Transverse colon (tissue), 4 donors: ENCODE measurements around the gene EIF2A. TPM values are rescaled to one million over a fixed set of nuclear protein-coding genes. Genes with fewer than 3 reads are reported as not detected.

ENCODE experiments used
- DNase-seq: peaks from one replicate; pipeline ENCODE4 v3.0.0-alpha.2; 2019
- H3K27ac ChIP-seq, 4 donors: fragments of 200-600 bp; sonication (generic); 2 replicates each; pipeline ENCODE4 v1.5.1; 2016 to 2018; ENCODE audit warnings: inconsistent platforms in 4 of 4
- H3K27me3 ChIP-seq: fragments of 200-600 bp; sonication (generic); 2 replicates; pipeline ENCODE4 v1.5.1; 2017; ENCODE audit warnings: inconsistent platforms
- H3K36me3 ChIP-seq, 4 donors: fragments of 200-600 bp; sonication (generic); 2 replicates each; pipeline ENCODE4 v1.5.1; 2017 to 2019; ENCODE audit warnings: inconsistent platforms in 4 of 4
- H3K4me1 ChIP-seq, 4 donors: fragments of 200-600 bp; sonication (generic); 2 replicates each; pipeline ENCODE4 v1.5.1; 2017 to 2020; ENCODE audit warnings: inconsistent platforms in 4 of 4
- H3K4me3 ChIP-seq, 4 donors: fragments of 200-600 bp; sonication (generic); 1 replicate in 1 of 4; 2 replicates in 3 of 4; pipeline versions ENCODE4 v1.5.1 to v1.6.1; 2017 to 2019; ENCODE audit warnings: inconsistent platforms in 4 of 4
- H3K9me3 ChIP-seq, 2 donors: fragments of 200-600 bp; sonication (generic); 2 replicates each; pipeline ENCODE4 v1.5.1; 2017 to 2019; ENCODE audit warnings: inconsistent platforms in 2 of 2
- CTCF ChIP-seq, 5 experiments: fragments of 200-600 bp in 3 of 5; fragments of 450-650 bp in 2 of 5; sonication (generic) in 3 of 5; IDR thresholded peaks; 1 replicate in 2 of 5; 2 replicates in 3 of 5; pipeline ENCODE4 v1.5.1; 2016 to 2017; ENCODE audit warnings: antibody characterized with exemption in 5 of 5, inconsistent platforms in 3 of 5, mild to moderate bottlenecking in 2 of 5, moderate library complexity in 1 of 5
- EP300 ChIP-seq: sonication (generic); formaldehyde crosslinking; IDR thresholded peaks from one replicate; pipeline ENCODE4 v1.6.1; 2017; ENCODE audit warnings: antibody characterized with exemption, low read depth
- POLR2A ChIP-seq: fragments of 450-650 bp; IDR thresholded peaks from one replicate; pipeline ENCODE4 v1.6.1; 2016; ENCODE audit warnings: antibody characterized with exemption, mild to moderate bottlenecking, moderate library complexity
- POLR2AphosphoS5 ChIP-seq, 3 donors: sonication (generic); formaldehyde crosslinking; IDR thresholded peaks; one replicate each; pipeline ENCODE4 v1.6.1; 2016; ENCODE audit warnings: antibody characterized with exemption in 3 of 3
- WGBS, 2 donors: methylation state at CpG; one replicate each; pipeline ENCODE4 v1.1.5; 2018; ENCODE audit warnings: low coverage in 1 of 2; 5-methylcytosine and 5-hydroxymethylcytosine counted together
- in situ Hi-C, 4 donors: fragments of 200-750 bp; cut with MboI; loops; one replicate each; pipeline versions ENCODE4 v1.15.0 to v1.15.1; 2017; ENCODE audit warnings: low sequenced_read_pairs in 3 of 4, low pct_ligation_motif_present in 1 of 4, low pct_unique_long_range_greater_than_20kb in 1 of 4
- intact Hi-C: fragments of 100-400 bp; cut with DNase I; formaldehyde crosslinking; loops from one replicate; pipeline ENCODE4 v1.15.1; 2023; ENCODE audit warnings: low total_unique reads
- total RNA-seq, 4 donors: library from RNA; depleted of rRNA; stranded (reverse); fragments of >200 nt; gene quantifications; one replicate each; pipeline ENCODE4 v1.1.0, GENCODE V29; 2016

Gene EIF2A
- total RNA-seq, 4 donors from 2014 or later = 20.9 to 132 (median 72.2) TPM

- H3K27ac ChIP-seq = no peak overlapping the region
- no peak overlapping the region for H3K4me3 ChIP-seq
- DNase-seq = no peak
- intact Hi-C loops = no loop called here
- no peaks in the 10 kb centered on the region for H3K9me3 ChIP-seq
- H3K36me3 ChIP-seq = peaks cover 0 to 7% (median 0%) of the 10 kb centered on the region in 4 donors
- TF ChIP-seq CTCF (IDR thresholded peaks at IDR 0.05) (no peak), POLR2AphosphoS5 (IDR thresholded peaks at IDR 0.05) (no peak), POLR2A (no peak), EP300 (no peak)
- H3K27me3 ChIP-seq = no peaks in the 10 kb centered on the region
- WGBS, 2 donors = 62 to 67% methylated on average over 6 to 10 of the region's 10 CpGs
- peaks cover 0 to 7% (median 3%) of the 10 kb centered on the region in 4 donors for H3K4me1 ChIP-seq
- in situ Hi-C loops = loop anchor here in 2 of 4 donors (25.0 kb wide), 2 partner anchors 174 to 324 kb away; partner anchors contain the start of gene ERICH6 (in 1 of the 2)
These were observed 8.0 kb upstream of the EIF2A start for GRCh38 chr3:150538324-150539208.

GRCh38 chr3:150540297-150540696 is 6.3 kb upstream of the EIF2A start:
- no peaks in the 10 kb centered on the region for H3K27me3 ChIP-seq
- peaks cover 0 to 13% (median 0%) of the 10 kb centered on the region in 4 donors for H3K36me3 ChIP-seq
- no peak overlapping the region for H3K27ac ChIP-seq
- in situ Hi-C loops (loop anchor here in 2 of 4 donors (25.0 kb wide), 2 partner anchors 172 to 322 kb away; partner anchors contain the start of gene ERICH6 (in 1 of the 2)), intact Hi-C loops (no loop called here)
- no peaks in the 10 kb centered on the region for H3K9me3 ChIP-seq
- TF ChIP-seq POLR2A = no peak
- WGBS, 2 donors = 93 to 94% methylated on average over 2 of the region's 2 CpGs
- H3K4me3 ChIP-seq = no peak overlapping the region
- no peak for DNase-seq
- H3K4me1 ChIP-seq = peaks cover 10 to 24% (median 18%) of the 10 kb centered on the region in 4 donors

GRCh38 chr3:150540991-150541390 is 5.6 kb upstream of the EIF2A start:
- in situ Hi-C loops = loop anchor here in 2 of 4 donors (25.0 kb wide), 2 partner anchors 171 to 321 kb away; partner anchors contain the start of gene ERICH6 (in 1 of the 2)

GRCh38 chr3:150543128-150543527 is 3.5 kb upstream of the EIF2A start:
- Histone ChIP-seq H3K4me1 (peaks cover 17 to 34% (median 26%) of the 10 kb centered on the region in 4 donors), H3K27me3 (no peaks in the 10 kb centered on the region), H3K9me3 (no peaks in the 10 kb centered on the region), H3K27ac (peak overlapping the region in 1 of 4 donors; percentile 98), H3K4me3 (no peak overlapping the region), H3K36me3 (peaks cover 0 to 13% (median 0%) of the 10 kb centered on the region in 4 donors)
- TF ChIP-seq EP300 (no peak), POLR2AphosphoS5 (IDR thresholded peaks at IDR 0.05) (no peak), POLR2A (no peak), CTCF (IDR thresholded peaks at IDR 0.05) (no peak)
- intact Hi-C loops = no loop called here
- in situ Hi-C loops = loop anchor here in 2 of 4 donors (25.0 kb wide), 2 partner anchors 169 to 319 kb away; partner anchors contain the start of gene ERICH6 (in 1 of the 2)
- no peak for DNase-seq
- 81 to 83% methylated on average over 3 of the region's 3 CpGs for WGBS, 2 donors

More at GRCh38 chr3:150540991-150541390, 5.6 kb upstream of the EIF2A start:
- intact Hi-C loops = no loop called here
- 70 to 76% methylated on average over 3 of the region's 3 CpGs for WGBS, 2 donors
- Histone ChIP-seq H3K9me3 (no peaks in the 10 kb centered on the region), H3K27ac (no peak overlapping the region), H3K27me3 (no peaks in the 10 kb centered on the region), H3K4me1 (peaks cover 10 to 24% (median 18%) of the 10 kb centered on the region in 4 donors), H3K4me3 (no peak overlapping the region), H3K36me3 (peaks cover 0 to 13% (median 0%) of the 10 kb centered on the region in 4 donors)
- TF ChIP-seq CTCF (IDR thresholded peaks at IDR 0.05) (no peak), EP300 (no peak), POLR2AphosphoS5 (IDR thresholded peaks at IDR 0.05) (no peak), POLR2A (no peak)
- DNase-seq = no peak
